Retinal pigment epithelial cell (primary cell): ENCODE measurements around the gene KRT73.

Source experiments
- DNase-seq: peaks from one replicate; pipeline ENCODE4 v3.0.0-alpha.2; 2010; ENCODE audit warnings: low read depth
- H3K4me3 ChIP-seq: 2 replicates; pipeline ENCODE4 v1.5.1; 2011; ENCODE audit warnings: mild to moderate bottlenecking, low read length, control low read depth, moderate library complexity
- TF ChIP-seq, protein P1 (sequence below): conservative IDR thresholded peaks from 2 replicates; pipeline ENCODE4 v1.5.1; 2011; ENCODE audit warnings: low read depth, low read length, control low read depth, inconsistent platforms

The KRT73 gene

DNA sequence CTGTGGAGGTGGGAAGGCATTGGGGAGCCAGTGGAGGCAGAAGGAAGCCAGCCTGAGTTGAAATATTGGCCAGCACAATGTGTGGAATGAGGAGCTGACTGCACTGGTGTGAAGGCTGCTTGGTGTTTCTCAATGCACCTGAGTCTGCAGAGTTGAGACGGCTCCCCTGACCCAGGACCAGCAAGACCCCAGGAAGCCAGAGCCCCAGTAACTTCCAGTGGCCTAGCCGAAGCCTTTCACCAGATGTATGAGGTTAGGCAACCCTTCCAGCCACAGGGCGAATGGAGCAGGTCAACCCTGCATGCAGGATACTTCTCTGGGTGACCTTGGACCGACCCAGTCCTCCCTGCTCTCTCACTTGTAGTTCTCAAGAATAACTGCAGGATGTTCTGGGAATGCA lies 12.9 kb upstream of the KRT73 start:
- TF ChIP-seq, protein P1, sequence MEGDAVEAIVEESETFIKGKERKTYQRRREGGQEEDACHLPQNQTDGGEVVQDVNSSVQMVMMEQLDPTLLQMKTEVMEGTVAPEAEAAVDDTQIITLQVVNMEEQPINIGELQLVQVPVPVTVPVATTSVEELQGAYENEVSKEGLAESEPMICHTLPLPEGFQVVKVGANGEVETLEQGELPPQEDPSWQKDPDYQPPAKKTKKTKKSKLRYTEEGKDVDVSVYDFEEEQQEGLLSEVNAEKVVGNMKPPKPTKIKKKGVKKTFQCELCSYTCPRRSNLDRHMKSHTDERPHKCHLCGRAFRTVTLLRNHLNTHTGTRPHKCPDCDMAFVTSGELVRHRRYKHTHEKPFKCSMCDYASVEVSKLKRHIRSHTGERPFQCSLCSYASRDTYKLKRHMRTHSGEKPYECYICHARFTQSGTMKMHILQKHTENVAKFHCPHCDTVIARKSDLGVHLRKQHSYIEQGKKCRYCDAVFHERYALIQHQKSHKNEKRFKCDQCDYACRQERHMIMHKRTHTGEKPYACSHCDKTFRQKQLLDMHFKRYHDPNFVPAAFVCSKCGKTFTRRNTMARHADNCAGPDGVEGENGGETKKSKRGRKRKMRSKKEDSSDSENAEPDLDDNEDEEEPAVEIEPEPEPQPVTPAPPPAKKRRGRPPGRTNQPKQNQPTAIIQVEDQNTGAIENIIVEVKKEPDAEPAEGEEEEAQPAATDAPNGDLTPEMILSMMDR: no peak
- DNase-seq: no peak
- H3K4me3 ChIP-seq: no peak overlapping the region

DNA sequence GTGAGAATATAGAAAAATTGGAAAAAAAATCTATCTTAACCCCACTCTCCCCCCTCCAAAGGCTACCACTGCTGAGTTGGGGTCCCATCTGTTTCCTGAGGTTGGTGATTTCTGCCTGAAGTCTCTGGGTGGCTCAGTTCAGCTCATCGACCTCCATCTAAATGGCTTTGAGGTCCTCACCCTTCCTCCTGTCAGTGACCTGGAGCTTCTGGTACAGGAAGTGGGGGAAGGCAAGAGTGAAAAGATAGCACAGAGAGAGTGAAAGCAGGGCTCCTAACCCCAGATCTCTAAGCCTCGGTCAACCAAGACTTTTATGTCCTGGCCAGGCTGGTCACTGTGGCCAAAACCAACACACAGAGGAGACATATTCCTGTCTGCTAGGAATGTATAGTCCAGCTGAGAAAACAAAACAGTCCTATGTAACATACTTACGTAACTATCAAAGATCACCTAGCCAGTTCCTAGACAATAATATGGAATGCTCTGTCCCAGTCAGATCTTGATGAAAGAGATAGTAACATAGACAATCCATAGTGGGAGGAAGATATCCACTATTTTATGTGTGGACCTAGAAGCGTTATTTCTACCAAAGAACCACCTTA lies 12.3 kb upstream of the KRT73 start:
- H3K4me3 ChIP-seq: no peak overlapping the region
- TF ChIP-seq, protein P1: no peak
- DNase-seq: no peak

DNA sequence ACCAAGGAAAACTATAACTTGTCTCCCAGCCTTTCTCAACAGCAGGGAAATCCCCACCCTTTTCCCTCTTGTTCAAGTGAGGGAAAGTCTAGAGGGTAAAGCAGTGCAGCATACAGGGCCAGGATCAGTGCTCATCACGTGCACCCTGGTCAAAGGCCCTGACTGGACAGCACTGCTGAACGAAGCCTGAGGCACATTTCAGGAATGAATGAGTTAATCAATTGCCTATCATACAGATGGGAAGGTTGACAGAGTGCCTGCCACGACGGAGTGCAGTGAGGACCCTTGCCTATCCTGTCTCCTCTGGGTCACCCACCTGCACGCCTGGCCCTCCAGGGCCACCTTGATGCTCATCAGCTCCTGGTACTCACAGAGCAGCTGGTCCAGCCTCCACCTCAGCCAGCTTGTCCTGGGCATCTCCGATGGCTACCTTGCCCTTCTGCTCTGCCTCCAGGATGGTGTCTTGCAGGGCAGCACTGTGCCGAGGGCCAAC lies 11.7 kb upstream of the KRT73 start:
- H3K4me3 ChIP-seq: no peak overlapping the region
- DNase-seq: no peak
- TF ChIP-seq, protein P1: no peak

DNA sequence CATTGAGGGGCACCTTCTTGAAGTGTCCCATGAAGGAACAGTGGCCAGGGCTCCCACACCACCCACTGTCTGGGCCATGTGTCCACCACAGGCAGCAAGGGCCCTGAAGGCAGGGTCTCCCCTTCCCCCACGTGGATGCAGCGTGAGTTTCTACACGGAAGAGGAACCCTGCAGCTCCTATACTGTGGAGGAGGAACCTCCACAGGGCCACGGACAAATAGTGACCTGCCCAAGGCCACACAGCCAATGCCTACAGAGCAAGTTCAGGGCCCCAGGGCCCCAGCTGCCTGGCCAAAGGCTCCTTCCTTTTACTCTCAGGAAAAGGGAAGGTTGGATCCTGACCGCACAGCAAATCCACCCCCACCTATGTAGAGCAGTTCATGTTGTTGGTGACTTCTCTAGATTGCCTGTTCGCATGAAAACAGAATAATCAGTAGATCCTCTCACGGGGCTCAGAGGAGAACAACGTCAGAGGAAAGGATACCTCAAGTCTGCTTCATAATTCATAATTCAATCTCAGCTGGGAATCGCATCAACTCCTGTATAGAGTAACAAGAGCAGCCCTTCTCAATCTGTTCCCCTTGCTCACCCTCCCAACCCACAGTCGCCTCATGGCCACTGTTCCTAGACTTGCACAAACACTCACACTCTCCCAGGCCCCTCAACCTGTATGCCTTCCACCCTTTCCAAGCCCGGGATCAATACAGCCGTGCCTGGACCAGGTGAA lies 11.1 kb upstream of the KRT73 start:
- no peak for DNase-seq
- no peak overlapping the region for H3K4me3 ChIP-seq
- TF ChIP-seq, protein P1: no peak

DNA sequence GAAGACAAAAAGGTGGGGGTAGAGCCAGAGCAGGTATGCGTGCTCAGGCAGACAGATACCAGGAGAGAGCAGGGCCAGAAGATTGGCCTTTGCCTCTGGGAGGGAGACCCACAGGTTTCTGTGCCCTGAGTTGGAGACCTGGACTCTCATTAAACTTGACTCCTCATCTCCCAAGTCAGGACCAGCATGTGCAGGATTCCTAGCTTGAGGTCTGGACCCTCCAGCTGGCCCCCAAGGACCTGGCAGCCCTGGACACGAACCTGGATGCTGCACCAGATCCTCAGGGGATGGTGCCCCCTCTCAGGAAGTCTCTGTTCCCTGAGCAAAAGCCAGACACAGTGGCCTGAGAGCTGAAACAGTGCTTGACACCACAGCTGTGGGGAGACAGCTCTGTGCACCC lies 10.5 kb upstream of the KRT73 start:
- no peak overlapping the region for H3K4me3 ChIP-seq
- no peak for DNase-seq
- TF ChIP-seq, protein P1: no peak

DNA sequence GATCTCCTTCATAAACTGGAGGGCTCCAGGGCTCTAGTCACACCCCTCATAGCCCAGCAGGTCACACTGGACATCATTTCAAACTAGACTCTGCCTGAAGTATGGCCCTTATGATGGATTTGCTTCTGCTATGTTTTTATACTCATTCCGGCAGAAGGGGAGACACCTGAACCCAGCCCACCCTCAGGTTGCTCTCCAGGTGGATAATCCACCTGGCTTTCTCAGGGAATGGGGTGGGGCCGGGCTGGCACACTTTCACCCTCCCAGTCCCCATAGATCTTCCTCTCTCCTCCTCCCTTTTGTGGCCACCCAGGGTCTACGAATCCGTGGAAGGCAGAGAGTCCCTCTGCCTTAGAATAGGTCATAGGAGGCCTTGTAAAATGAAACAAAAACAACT lies 9.8 kb upstream of the KRT73 start:
- DNase-seq: no peak
- H3K4me3 ChIP-seq: no peak overlapping the region
- TF ChIP-seq, protein P1: no peak
